Erythroblast (primary cell): Measurements from ENCODE around the gene SYT1.

Experiments
- GATA1 ChIP-seq: IDR thresholded peaks from 2 replicates; pipeline ENCODE4 v1.6.1; 2011; ENCODE audit warnings: low read depth, mild to moderate bottlenecking, control low read depth, low read length, moderate library complexity
- POLR2A ChIP-seq: IDR thresholded peaks from 2 replicates; pipeline ENCODE4 v1.6.1; 2011; ENCODE audit warnings: mild to moderate bottlenecking, low read length

- TF ChIP-seq POLR2A: no peak
- no peak for TF ChIP-seq GATA1
These were observed 411.1 kb downstream of the SYT1 start for GRCh38 chr12:79275631-79276030.
